ENCODE measurements around the gene ARID5B.

The ARID5B gene

DNA sequence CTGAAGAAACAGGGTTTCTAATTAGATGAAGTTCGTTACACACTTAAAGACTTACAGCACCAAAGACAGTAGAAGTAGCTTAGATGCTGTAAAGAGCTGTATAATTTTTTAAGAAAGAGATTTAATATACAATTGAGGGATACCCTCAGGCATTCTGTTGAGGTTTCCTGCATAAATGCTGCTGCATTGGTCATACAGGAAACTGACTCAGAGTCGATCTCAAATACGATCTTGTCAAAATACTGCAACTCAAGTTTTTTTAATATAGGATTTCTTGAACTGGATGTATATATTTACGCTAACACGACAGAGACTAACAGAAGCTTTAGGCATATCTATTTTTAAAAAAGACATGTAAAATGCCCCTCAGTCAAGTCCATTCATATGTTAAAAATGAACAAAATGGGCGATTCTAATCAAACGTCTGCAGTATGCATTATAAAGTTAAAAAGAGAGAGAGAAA, 2.4 kb upstream of the ARID5B start:
- no peak for TF ChIP-seq LEF1 (IDR thresholded peaks at IDR 0.05; ENCODE audit: borderline replicate concordance)
- no peak for TF ChIP-seq BHLHE40 (IDR thresholded peaks at IDR 0.05; ENCODE audit: borderline replicate concordance)
- TF ChIP-seq SP1 (IDR thresholded peaks at IDR 0.05): no peak
- no peak for TF ChIP-seq L3MBTL2 (conservative IDR thresholded peaks at IDR 0.05)
- no peak for TF ChIP-seq HDGF (IDR thresholded peaks at IDR 0.05; ENCODE audit: borderline replicate concordance)
- no peak for TF ChIP-seq TARDBP (IDR thresholded peaks at IDR 0.05)
- TF ChIP-seq ARNT (IDR thresholded peaks at IDR 0.05): no peak
- TF ChIP-seq SUZ12 (IDR thresholded peaks at IDR 0.05): no peak
- TF ChIP-seq ELF4 (IDR thresholded peaks at IDR 0.05): no peak
- TF ChIP-seq, protein P1, sequence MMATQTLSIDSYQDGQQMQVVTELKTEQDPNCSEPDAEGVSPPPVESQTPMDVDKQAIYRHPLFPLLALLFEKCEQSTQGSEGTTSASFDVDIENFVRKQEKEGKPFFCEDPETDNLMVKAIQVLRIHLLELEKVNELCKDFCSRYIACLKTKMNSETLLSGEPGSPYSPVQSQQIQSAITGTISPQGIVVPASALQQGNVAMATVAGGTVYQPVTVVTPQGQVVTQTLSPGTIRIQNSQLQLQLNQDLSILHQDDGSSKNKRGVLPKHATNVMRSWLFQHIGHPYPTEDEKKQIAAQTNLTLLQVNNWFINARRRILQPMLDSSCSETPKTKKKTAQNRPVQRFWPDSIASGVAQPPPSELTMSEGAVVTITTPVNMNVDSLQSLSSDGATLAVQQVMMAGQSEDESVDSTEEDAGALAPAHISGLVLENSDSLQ (IDR thresholded peaks at IDR 0.05): no peak
- TF ChIP-seq FOXA1 (IDR thresholded peaks at IDR 0.05): no peak
- TF ChIP-seq FOXK2 (IDR thresholded peaks at IDR 0.05): no peak
- no peak for DNase-seq (ENCODE audit: extremely low spot score)
- CTCF ChIA-PET: interaction anchor here (0.6 kb wide), 3 partner anchors 35 to 134 kb away, joined by 3 to 10 read pairs (median 3); no protein-coding TSS in a partner anchor
- POLR2A ChIA-PET: interaction anchor here (2.7 kb wide), 1 partner anchor 151 kb away, joined by 10 read pairs; no protein-coding TSS in a partner anchor

DNA sequence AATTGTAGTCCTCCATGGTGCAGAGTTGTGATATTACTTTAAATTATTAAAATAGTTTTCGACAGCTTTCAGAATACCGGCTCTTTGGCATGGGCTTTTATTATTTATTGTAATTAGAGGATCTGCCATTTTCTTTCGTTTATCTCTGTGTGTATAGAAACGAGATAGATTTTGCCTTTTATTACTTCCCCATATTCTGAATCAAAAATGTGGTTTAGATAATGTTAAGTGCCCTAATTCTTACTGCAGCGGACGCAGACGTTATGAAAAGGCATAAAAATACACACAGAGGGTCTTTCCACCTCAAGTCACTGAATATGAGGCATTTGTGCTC, 1.9 kb upstream of the ARID5B start:
- CTCF ChIA-PET: interaction anchor here (0.6 to 1.0 kb wide), 3 partner anchors 36 to 345 kb away, joined by 3 to 10 read pairs (median 3); no protein-coding TSS in a partner anchor
- no peak for DNase-seq (ENCODE audit: extremely low spot score)
- TF ChIP-seq ARNT (IDR thresholded peaks at IDR 0.05): no peak
- TF ChIP-seq FOXA1 (IDR thresholded peaks at IDR 0.05): no peak
- TF ChIP-seq TARDBP (IDR thresholded peaks at IDR 0.05): no peak
- no peak for TF ChIP-seq LEF1 (IDR thresholded peaks at IDR 0.05; ENCODE audit: borderline replicate concordance)
- TF ChIP-seq SP1 (IDR thresholded peaks at IDR 0.05): no peak
- no peak for TF ChIP-seq ZNF384 (IDR thresholded peaks at IDR 0.05)
- TF ChIP-seq HDGF (IDR thresholded peaks at IDR 0.05; ENCODE audit: borderline replicate concordance): no peak
- no peak for TF ChIP-seq L3MBTL2 (conservative IDR thresholded peaks at IDR 0.05)
- TF ChIP-seq, protein P1 (IDR thresholded peaks at IDR 0.05): no peak
- no peak for TF ChIP-seq CTBP1 (IDR thresholded peaks at IDR 0.05; ENCODE audit: borderline replicate concordance)
- TF ChIP-seq NFRKB (IDR thresholded peaks at IDR 0.05): no peak
- no peak for TF ChIP-seq FOXM1 (IDR thresholded peaks at IDR 0.05; ENCODE audit: borderline replicate concordance)
- TF ChIP-seq ELF4 (IDR thresholded peaks at IDR 0.05): no peak
- POLR2A ChIA-PET: interaction anchor here (2.7 kb wide), 1 partner anchor 150 kb away, joined by 10 read pairs; no protein-coding TSS in a partner anchor

- POLR2A ChIA-PET: interaction anchor here (2.7 kb wide), 1 partner anchor 150 kb away, joined by 10 read pairs; no protein-coding TSS in a partner anchor
- TF ChIP-seq SUZ12 (IDR thresholded peaks at IDR 0.05) (no peak), CTBP1 (IDR thresholded peaks at IDR 0.05; ENCODE audit: borderline replicate concordance) (peak; percentile 90), ARNT (IDR thresholded peaks at IDR 0.05) (peak; percentile 25; the same call in 1 of the 2 replicates), FOXM1 (IDR thresholded peaks at IDR 0.05; ENCODE audit: borderline replicate concordance) (no peak)
- TF ChIP-seq, protein P1 (IDR thresholded peaks at IDR 0.05): peak; percentile 31
- DNase-seq (ENCODE audit: extremely low spot score): peak; percentile 58
- CTCF ChIA-PET: interaction anchor here (0.6 to 1.0 kb wide), 2 partner anchors 37 to 345 kb away, joined by 3 to 10 read pairs; no protein-coding TSS in a partner anchor
Measured at GRCh38 chr10:61899997-61900828, 1.3 kb upstream of the ARID5B start.

GRCh38 chr10:61901829-61902444, 438 bp downstream of the ARID5B start:
- ChIA-PET POLR2A (interaction anchor here (0.5 to 1.2 kb wide), 6 partner anchors 49 to 970 kb away, joined by 3 to 4 read pairs (median 3); partner anchors contain the start of gene RTKN2), CTCF (interaction anchor here (0.6 to 1.0 kb wide), 6 partner anchors 124 to 209 kb away, joined by 3 to 5 read pairs (median 3); no protein-coding TSS in a partner anchor)
- no peak for DNase-seq (ENCODE audit: extremely low spot score)
- TF ChIP-seq, protein P1 (IDR thresholded peaks at IDR 0.05): no peak
- TF ChIP-seq L3MBTL2 (conservative IDR thresholded peaks at IDR 0.05): no peak
- TF ChIP-seq FOXM1 (IDR thresholded peaks at IDR 0.05; ENCODE audit: borderline replicate concordance): no peak
- TF ChIP-seq LEF1 (IDR thresholded peaks at IDR 0.05; ENCODE audit: borderline replicate concordance): no peak
- no peak for TF ChIP-seq ZNF384 (IDR thresholded peaks at IDR 0.05)
- no peak for TF ChIP-seq NFRKB (IDR thresholded peaks at IDR 0.05)
- TF ChIP-seq CTBP1 (IDR thresholded peaks at IDR 0.05; ENCODE audit: borderline replicate concordance): no peak

Data from HEK293T (cell line).